Loucy (cell line): ENCODE results near the gene THY1.

Experiments used
- H2AFZ ChIP-seq: fragments of 200-600 bp; sonication (generic); 2 replicates; pipeline ENCODE4 v1.6.0; 2016; ENCODE audit warnings: antibody characterized with exemption, mild to moderate bottlenecking, low read length, moderate library complexity
- H3F3A ChIP-seq: fragments of 200-600 bp; 2 replicates; pipeline ENCODE4 v1.6.0; 2016; ENCODE audit warnings: antibody characterized with exemption, low read depth, mild to moderate bottlenecking
- H3K27me3 ChIP-seq: fragments of 200-600 bp; sonication (generic); 2 replicates; pipeline ENCODE4 v1.6.1; 2014; ENCODE audit warnings: low read length, mild to moderate bottlenecking; ENCODE audit not compliant: insufficient read depth, poor library complexity, severe bottlenecking
- H3K36me3 ChIP-seq: fragments of 200-600 bp; sonication (generic); 2 replicates; pipeline ENCODE4 v1.6.1; 2016; ENCODE audit warnings: low read length; ENCODE audit not compliant: insufficient read depth
- H3K4me1 ChIP-seq: fragments of 200-600 bp; sonication (generic); 2 replicates; pipeline ENCODE4 v1.5.1; 2014; ENCODE audit warnings: low read length, mild to moderate bottlenecking; ENCODE audit not compliant: insufficient read depth, poor library complexity, severe bottlenecking
- H3K4me2 ChIP-seq: fragments of 200-600 bp; sonication (generic); 2 replicates; pipeline ENCODE4 v1.6.0; 2014; ENCODE audit warnings: antibody characterized with exemption, low read length, low read depth, mild to moderate bottlenecking; ENCODE audit not compliant: poor library complexity, severe bottlenecking
- H3K4me3 ChIP-seq: fragments of 200-600 bp; sonication (generic); 2 replicates; pipeline ENCODE4 v1.5.1; 2014; ENCODE audit warnings: low read length, mild to moderate bottlenecking, mixed read lengths; ENCODE audit not compliant: poor library complexity, severe bottlenecking
- H3K79me2 ChIP-seq: fragments of 200-600 bp; sonication (generic); 2 replicates; pipeline ENCODE4 v1.6.1; 2014; ENCODE audit warnings: low read length; ENCODE audit not compliant: insufficient read depth
- H3K9ac ChIP-seq: fragments of 200-600 bp; sonication (generic); 2 replicates; pipeline ENCODE4 v1.6.0; 2014; ENCODE audit warnings: mild to moderate bottlenecking, low read depth, low read length, moderate library complexity; ENCODE audit not compliant: poor library complexity, severe bottlenecking
- H3K9me2 ChIP-seq: fragments of 200-600 bp; sonication (generic); replicated peaks from 2 replicates; pipeline ENCODE4 v1.6.1; 2016; ENCODE audit warnings: low read depth, low read length, mixed read lengths
- H3K9me3 ChIP-seq: fragments of 200-600 bp; sonication (generic); 2 replicates; pipeline ENCODE4 v1.6.1; 2014; ENCODE audit warnings: mild to moderate bottlenecking, antibody characterized with exemption, low read length, low read depth; ENCODE audit not compliant: insufficient read depth
- H4K20me1 ChIP-seq: fragments of 200-600 bp; sonication (generic); 2 replicates; pipeline ENCODE4 v1.6.0; 2014; ENCODE audit warnings: antibody characterized with exemption, low read length, mild to moderate bottlenecking; ENCODE audit not compliant: insufficient read depth, poor library complexity, severe bottlenecking
- EZH2phosphoT487 ChIP-seq: fragments of 200-600 bp; IDR thresholded peaks from 2 replicates; pipeline ENCODE4 v1.6.1; 2018; ENCODE audit warnings: antibody characterized with exemption, mild to moderate bottlenecking, moderate library complexity, borderline replicate concordance
- TF ChIP-seq, protein P1 (sequence below): fragments of 200-600 bp; sonication (generic); conservative IDR thresholded peaks from 2 replicates; pipeline ENCODE4 v1.5.1; 2014; ENCODE audit warnings: mild to moderate bottlenecking, antibody characterized with exemption, low read length

The THY1 gene

DNA sequence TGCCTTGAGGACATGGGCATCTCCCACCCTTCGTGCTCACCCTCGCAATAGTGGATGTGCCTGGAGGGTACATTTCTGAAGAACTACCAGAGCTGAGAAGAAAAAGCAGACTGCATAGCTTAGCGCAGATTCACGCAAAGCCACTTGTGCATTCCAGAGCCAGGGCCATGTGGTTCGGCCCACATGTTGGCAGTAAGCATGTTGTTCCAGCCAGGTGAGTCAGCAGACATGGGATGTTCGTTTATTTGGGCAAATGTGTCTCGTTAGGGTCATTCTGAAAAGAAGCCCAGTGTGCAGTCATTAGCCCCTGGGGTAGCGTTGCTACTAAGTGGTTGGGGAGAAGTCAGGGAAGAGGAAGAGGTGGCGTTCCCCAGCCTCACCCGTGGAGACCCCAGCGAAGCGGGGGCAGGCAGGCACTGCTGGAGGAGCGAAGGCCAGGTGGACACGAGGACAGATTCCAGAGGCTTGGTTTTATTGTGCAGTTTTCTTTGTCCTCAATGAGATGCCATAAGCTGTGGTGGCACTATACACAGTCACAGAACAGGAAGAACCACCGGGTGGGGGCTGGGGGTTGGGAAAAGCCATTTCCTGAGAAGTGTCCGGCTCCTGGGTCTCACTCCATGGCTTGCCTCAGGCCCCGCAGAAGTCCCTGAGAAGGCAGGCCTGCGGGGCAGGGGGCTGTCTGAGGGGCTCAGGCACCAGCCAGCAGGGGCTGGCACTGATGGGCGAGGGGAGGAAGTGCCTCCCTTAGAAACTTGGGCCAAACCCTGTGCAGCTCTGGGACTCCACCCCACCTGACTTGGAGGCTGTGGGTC is 5.0 kb downstream of the THY1 start:
- Histone ChIP-seq H3K79me2 (no peaks in the 10 kb centered on the region), H3K36me3 (no peaks in the 10 kb centered on the region), H2AFZ (no peak overlapping the region), H4K20me1 (no peaks in the 10 kb centered on the region), H3K4me3 (no peak overlapping the region), H3K9me2 (no peaks in the 10 kb centered on the region), H3K9me3 (no peaks in the 10 kb centered on the region), H3K27me3 (no peaks in the 10 kb centered on the region), H3K9ac (no peak overlapping the region), H3K4me1 (no peaks in the 10 kb centered on the region), H3K4me2 (no peak overlapping the region), H3F3A (no peaks in the 10 kb centered on the region)
- TF ChIP-seq, protein P1, sequence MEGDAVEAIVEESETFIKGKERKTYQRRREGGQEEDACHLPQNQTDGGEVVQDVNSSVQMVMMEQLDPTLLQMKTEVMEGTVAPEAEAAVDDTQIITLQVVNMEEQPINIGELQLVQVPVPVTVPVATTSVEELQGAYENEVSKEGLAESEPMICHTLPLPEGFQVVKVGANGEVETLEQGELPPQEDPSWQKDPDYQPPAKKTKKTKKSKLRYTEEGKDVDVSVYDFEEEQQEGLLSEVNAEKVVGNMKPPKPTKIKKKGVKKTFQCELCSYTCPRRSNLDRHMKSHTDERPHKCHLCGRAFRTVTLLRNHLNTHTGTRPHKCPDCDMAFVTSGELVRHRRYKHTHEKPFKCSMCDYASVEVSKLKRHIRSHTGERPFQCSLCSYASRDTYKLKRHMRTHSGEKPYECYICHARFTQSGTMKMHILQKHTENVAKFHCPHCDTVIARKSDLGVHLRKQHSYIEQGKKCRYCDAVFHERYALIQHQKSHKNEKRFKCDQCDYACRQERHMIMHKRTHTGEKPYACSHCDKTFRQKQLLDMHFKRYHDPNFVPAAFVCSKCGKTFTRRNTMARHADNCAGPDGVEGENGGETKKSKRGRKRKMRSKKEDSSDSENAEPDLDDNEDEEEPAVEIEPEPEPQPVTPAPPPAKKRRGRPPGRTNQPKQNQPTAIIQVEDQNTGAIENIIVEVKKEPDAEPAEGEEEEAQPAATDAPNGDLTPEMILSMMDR: no peak

DNA sequence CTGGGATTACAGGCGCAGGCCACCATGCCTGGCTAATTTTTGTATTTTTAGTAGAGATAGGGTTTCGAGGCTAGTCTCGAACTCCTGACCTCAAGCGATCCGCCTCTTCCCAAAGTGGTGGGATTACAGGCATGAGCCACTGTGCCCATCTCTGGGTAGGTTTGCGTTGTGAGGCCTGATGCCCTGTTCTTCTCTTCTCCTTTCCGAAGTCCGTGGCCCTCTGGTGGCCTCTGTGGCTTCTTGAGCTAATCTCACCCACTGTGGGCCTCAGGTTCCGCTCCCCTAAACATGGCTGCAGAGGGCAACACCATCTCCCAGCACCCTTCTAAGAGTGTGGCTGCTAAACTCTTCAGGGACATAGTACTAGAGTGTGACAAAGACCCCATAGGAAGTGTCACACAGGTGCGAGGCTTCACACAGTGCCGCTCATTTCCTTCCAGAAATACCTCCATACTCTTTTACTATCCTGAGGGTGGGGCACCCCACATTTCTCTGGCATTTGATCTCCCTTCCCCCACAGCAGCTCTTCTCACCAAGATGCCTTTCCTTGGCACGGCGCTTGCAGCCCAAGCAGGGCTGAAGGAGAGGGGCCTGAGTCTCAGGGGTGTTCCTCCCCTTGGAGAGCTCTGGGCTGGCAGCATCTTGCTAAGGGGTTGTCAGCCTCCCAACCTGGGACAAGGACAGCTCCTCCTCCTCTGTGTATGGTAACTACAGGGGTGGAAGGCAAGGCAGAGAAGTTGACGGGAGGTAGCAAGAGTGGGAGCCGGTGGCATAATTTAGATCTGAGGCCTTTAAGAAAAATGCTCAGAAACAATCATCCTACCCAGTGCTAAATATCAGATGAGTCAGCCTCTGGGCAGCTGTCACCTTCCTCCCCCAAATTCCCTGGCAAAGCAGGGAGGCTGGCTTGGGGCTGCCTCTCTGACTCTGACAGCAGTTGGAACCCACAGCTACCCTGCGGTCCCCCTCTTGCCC is 6.1 kb downstream of the THY1 start:
- Histone ChIP-seq H4K20me1 (no peaks in the 10 kb centered on the region), H3K4me2 (no peak overlapping the region), H3K9ac (no peak overlapping the region), H3K4me1 (no peaks in the 10 kb centered on the region), H3K79me2 (no peaks in the 10 kb centered on the region), H3K36me3 (no peaks in the 10 kb centered on the region), H3K27me3 (no peaks in the 10 kb centered on the region), H3K9me2 (no peaks in the 10 kb centered on the region), H3F3A (no peaks in the 10 kb centered on the region), H3K4me3 (no peak overlapping the region), H3K9me3 (no peaks in the 10 kb centered on the region), H2AFZ (no peak overlapping the region)
- TF ChIP-seq EZH2phosphoT487: no peak
- TF ChIP-seq, protein P1: no peak

DNA sequence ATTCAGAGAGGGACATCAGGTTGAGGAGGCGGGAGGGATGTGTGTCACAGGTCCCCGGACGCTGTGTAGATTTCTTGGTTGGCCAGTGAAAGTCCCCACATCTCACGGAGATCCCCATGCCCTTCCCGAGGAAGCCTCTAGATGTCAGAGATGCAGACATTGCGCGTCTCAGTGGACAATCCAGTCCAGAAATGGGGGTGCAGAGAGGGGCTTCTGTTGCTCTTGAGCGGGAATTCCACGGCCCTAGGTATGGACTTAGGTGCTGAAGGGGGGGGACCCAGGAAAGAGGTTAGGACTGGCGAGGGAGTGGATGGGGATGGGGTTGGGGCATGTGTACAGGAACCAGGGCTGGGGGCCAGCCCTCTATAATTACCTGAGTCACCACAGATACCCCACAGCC is 7.0 kb downstream of the THY1 start:
- Histone ChIP-seq H3K9me3 (no peaks in the 10 kb centered on the region), H3K27me3 (no peaks in the 10 kb centered on the region), H3K9me2 (no peaks in the 10 kb centered on the region), H3F3A (no peaks in the 10 kb centered on the region), H3K36me3 (no peaks in the 10 kb centered on the region), H3K4me2 (no peak overlapping the region), H3K4me3 (no peak overlapping the region), H4K20me1 (no peaks in the 10 kb centered on the region), H3K79me2 (no peaks in the 10 kb centered on the region), H3K9ac (no peak overlapping the region), H3K4me1 (no peaks in the 10 kb centered on the region), H2AFZ (no peak overlapping the region)
- no peak for TF ChIP-seq EZH2phosphoT487
- TF ChIP-seq, protein P1: no peak
